Stimulated activated CD8-positive, alpha-beta memory T cell treated with anti-CD3 and anti-CD28 coated beads, Interleukin-2, amount 100 ng/mL, for 48 hours (primary cell): ENCODE measurements around the gene ANKRD17.

Experiments used
- DNase-seq, 2 donors: peaks; one replicate each; pipeline ENCODE4 v3.0.0-alpha.2; 2020; ENCODE audit warnings: low read depth in 2 of 2

ANKRD17 gene

DNA sequence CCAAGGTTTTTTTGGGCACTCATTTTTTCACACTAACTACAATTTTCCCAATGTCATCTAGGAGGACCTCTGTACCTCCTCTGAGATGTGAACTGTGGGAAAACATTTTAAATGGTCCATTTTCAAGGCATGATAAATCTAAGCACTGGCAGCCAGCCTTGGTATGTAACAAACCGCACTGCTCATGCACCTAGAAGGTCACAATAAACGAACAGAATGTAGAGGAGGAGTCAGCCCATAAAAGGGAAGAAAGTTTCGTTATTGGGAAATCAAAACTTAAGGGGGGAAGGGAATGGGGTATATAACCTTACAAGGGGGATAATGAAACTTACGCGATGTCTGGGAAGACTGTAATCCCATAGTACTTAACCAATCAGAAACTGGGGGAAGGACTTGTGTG lies 205.5 kb downstream of the ANKRD17 start:
- no peak for DNase-seq

DNA sequence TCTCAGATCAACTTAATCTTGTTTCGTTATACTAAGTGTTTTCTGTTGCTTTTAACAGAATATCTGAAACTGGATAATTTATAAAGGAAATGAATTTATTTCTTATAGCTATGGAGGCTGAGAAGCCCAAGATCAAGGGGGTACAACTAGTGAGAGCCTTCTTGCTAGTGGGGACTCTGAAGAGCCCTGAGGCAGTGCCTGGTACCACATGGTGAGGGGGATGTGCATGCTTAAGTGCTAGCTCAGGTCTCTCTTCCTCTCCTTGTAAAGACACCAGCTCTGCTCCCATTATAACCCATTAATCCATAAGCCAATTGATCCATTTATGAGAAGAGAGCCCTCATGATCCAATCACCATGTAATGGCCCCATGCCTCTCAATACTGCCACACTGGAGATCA lies 207.0 kb downstream of the ANKRD17 start:
- no peak for DNase-seq

GRCh38 chr4:73045879-73046278 lies 212.7 kb downstream of the ANKRD17 start:
- DNase-seq: no peak

- no peak for DNase-seq
Observed at GRCh38 chr4:73037057-73037456, 221.5 kb downstream of the ANKRD17 start.

- DNase-seq: no peak
Observed at GRCh38 chr4:73036123-73036522, 222.5 kb downstream of the ANKRD17 start.

GRCh38 chr4:73034896-73035295 lies 223.7 kb downstream of the ANKRD17 start:
- no peak for DNase-seq

DNA sequence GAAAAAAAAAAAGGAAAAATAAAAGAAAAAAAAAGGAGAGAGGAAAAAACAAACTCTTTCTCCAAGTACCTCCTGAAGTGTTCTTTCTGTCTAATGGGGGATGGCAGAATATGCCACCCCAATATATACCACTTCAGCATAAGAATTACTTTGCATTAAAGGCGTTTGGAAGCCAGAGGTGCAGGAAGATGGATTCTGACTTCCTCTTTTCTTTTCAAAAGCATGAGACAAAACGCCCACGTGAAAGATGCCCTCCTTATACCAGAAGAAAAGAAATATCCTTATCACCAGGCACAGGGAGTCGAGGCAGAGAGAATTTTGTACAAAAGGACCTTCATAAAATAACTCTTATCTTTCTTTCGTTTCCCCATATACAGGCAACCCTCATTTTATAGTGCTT lies 230.0 kb downstream of the ANKRD17 start:
- DNase-seq: no peak
